IPS-20b (cell line): ENCODE data around the gene ANKS1A.

ENCODE experiments used
- H3K27ac ChIP-seq: one replicate; pipeline ENCODE4 v1.5.1; 2013; ENCODE audit warnings: low read length
- H3K27me3 ChIP-seq: 2 replicates; pipeline ENCODE4 v1.6.1; 2013; ENCODE audit warnings: mild to moderate bottlenecking, low read length, inconsistent platforms; ENCODE audit not compliant: insufficient read depth
- H3K36me3 ChIP-seq: 2 replicates; pipeline ENCODE4 v1.6.1; 2013; ENCODE audit warnings: low read depth, mild to moderate bottlenecking, inconsistent platforms, low read length, moderate library complexity; ENCODE audit not compliant: insufficient read depth
- H3K4me1 ChIP-seq: 2 replicates; pipeline ENCODE4 v1.6.1; 2013; ENCODE audit warnings: mild to moderate bottlenecking, control low read depth, inconsistent platforms, low read length, moderate library complexity; ENCODE audit not compliant: insufficient read depth
- H3K4me3 ChIP-seq: 2 replicates; pipeline ENCODE4 v1.5.1; 2013; ENCODE audit warnings: mild to moderate bottlenecking, low read length, inconsistent platforms
- H3K9ac ChIP-seq: 2 replicates; pipeline ENCODE4 v1.6.1; 2013; ENCODE audit warnings: low read depth, mild to moderate bottlenecking, inconsistent platforms, low read length, moderate library complexity
- H3K9me3 ChIP-seq: 2 replicates; pipeline ENCODE4 v1.6.1; 2013; ENCODE audit warnings: mild to moderate bottlenecking, low read depth, low read length, inconsistent platforms; ENCODE audit not compliant: insufficient read depth

ANKS1A gene

GRCh38 chr6:35018182-35018519 is 129.1 kb downstream of the ANKS1A start:
- H3K4me3 ChIP-seq: no peak overlapping the region
- no peaks in the 10 kb centered on the region for H3K9me3 ChIP-seq
- no peak overlapping the region for H3K27ac ChIP-seq
- H3K27me3 ChIP-seq: no peaks in the 10 kb centered on the region
- peaks cover 8% of the 10 kb centered on the region for H3K36me3 ChIP-seq
- peaks cover 13% of the 10 kb centered on the region for H3K4me1 ChIP-seq
- H3K9ac ChIP-seq: no peak overlapping the region

- no peak overlapping the region for H3K4me3 ChIP-seq
- H3K9ac ChIP-seq: no peak overlapping the region
- H3K9me3 ChIP-seq: no peaks in the 10 kb centered on the region
- no peak overlapping the region for H3K27ac ChIP-seq
- H3K4me1 ChIP-seq: peaks cover 18% of the 10 kb centered on the region
- H3K36me3 ChIP-seq: peaks cover 8% of the 10 kb centered on the region
- no peaks in the 10 kb centered on the region for H3K27me3 ChIP-seq
Measured at GRCh38 chr6:35018746-35019145, 129.7 kb downstream of the ANKS1A start.

GRCh38 chr6:35019171-35019570 is 130.1 kb downstream of the ANKS1A start:
- Histone ChIP-seq H3K4me3 (no peak overlapping the region), H3K36me3 (peaks cover 8% of the 10 kb centered on the region), H3K27me3 (no peaks in the 10 kb centered on the region), H3K4me1 (peaks cover 22% of the 10 kb centered on the region), H3K9me3 (no peaks in the 10 kb centered on the region), H3K9ac (no peak overlapping the region), H3K27ac (no peak overlapping the region)

GRCh38 chr6:35019831-35020230 is 130.8 kb downstream of the ANKS1A start:
- H3K27ac ChIP-seq: no peak overlapping the region
- H3K4me3 ChIP-seq: no peak overlapping the region
- peaks cover 8% of the 10 kb centered on the region for H3K36me3 ChIP-seq
- peaks cover 28% of the 10 kb centered on the region for H3K4me1 ChIP-seq
- H3K9me3 ChIP-seq: no peaks in the 10 kb centered on the region
- H3K9ac ChIP-seq: no peak overlapping the region
- no peaks in the 10 kb centered on the region for H3K27me3 ChIP-seq

- H3K27ac ChIP-seq: no peak overlapping the region
- H3K36me3 ChIP-seq: peaks cover 8% of the 10 kb centered on the region
- no peaks in the 10 kb centered on the region for H3K9me3 ChIP-seq
- no peaks in the 10 kb centered on the region for H3K27me3 ChIP-seq
- H3K4me1 ChIP-seq: peaks cover 38% of the 10 kb centered on the region
- no peak overlapping the region for H3K9ac ChIP-seq
- no peak overlapping the region for H3K4me3 ChIP-seq
Measured at GRCh38 chr6:35021004-35021403, 131.9 kb downstream of the ANKS1A start.

GRCh38 chr6:35023091-35024000 is 134.3 kb downstream of the ANKS1A start:
- H3K27ac ChIP-seq: no peak overlapping the region
- peak overlapping the region; percentile 3; the same call in 1 of the 2 replicates for H3K9ac ChIP-seq
- H3K4me1 ChIP-seq: peaks cover 54% of the 10 kb centered on the region
- H3K36me3 ChIP-seq: no peaks in the 10 kb centered on the region
- H3K27me3 ChIP-seq: no peaks in the 10 kb centered on the region
- peak overlapping the region; percentile 5; the same call in 1 of the 2 replicates for H3K4me3 ChIP-seq
- no peaks in the 10 kb centered on the region for H3K9me3 ChIP-seq

- Histone ChIP-seq H3K27ac (no peak overlapping the region), H3K4me3 (peak overlapping the region; percentile 40; the same call in 1 of the 2 replicates), H3K4me1 (peaks cover 54% of the 10 kb centered on the region), H3K9ac (peak overlapping the region; percentile 60; the same call in 1 of the 2 replicates), H3K36me3 (no peaks in the 10 kb centered on the region), H3K27me3 (no peaks in the 10 kb centered on the region), H3K9me3 (no peaks in the 10 kb centered on the region)
Measured at GRCh38 chr6:35024551-35025054, 135.5 kb downstream of the ANKS1A start.

- Histone ChIP-seq H3K4me1 (peaks cover 54% of the 10 kb centered on the region), H3K27ac (no peak overlapping the region), H3K4me3 (peak overlapping the region; percentile 40; the same call in 1 of the 2 replicates), H3K36me3 (no peaks in the 10 kb centered on the region), H3K27me3 (no peaks in the 10 kb centered on the region), H3K9me3 (no peaks in the 10 kb centered on the region), H3K9ac (peak overlapping the region; percentile 60; the same call in 1 of the 2 replicates)
Measured at GRCh38 chr6:35025232-35026188, 136.5 kb downstream of the ANKS1A start.

GRCh38 chr6:35026434-35027222 is 137.6 kb downstream of the ANKS1A start:
- Histone ChIP-seq H3K4me3 (no peak overlapping the region), H3K36me3 (no peaks in the 10 kb centered on the region), H3K27ac (no peak overlapping the region), H3K9ac (no peak overlapping the region), H3K4me1 (peaks cover 54% of the 10 kb centered on the region), H3K9me3 (no peaks in the 10 kb centered on the region), H3K27me3 (no peaks in the 10 kb centered on the region)

GRCh38 chr6:35027807-35028206 is 138.8 kb downstream of the ANKS1A start:
- Histone ChIP-seq H3K9me3 (no peaks in the 10 kb centered on the region), H3K36me3 (no peaks in the 10 kb centered on the region), H3K27me3 (no peaks in the 10 kb centered on the region), H3K4me1 (peaks cover 47% of the 10 kb centered on the region), H3K27ac (no peak overlapping the region), H3K9ac (no peak overlapping the region), H3K4me3 (no peak overlapping the region)
